Superior temporal gyrus (tissue), 1 donor: ENCODE measurements around the gene HPS3.

ENCODE experiments used
- DNase-seq: peaks from one replicate; pipeline ENCODE4 v3.0.0-alpha.2; 2016; ENCODE audit errors: extremely low spot score

Gene HPS3

DNA sequence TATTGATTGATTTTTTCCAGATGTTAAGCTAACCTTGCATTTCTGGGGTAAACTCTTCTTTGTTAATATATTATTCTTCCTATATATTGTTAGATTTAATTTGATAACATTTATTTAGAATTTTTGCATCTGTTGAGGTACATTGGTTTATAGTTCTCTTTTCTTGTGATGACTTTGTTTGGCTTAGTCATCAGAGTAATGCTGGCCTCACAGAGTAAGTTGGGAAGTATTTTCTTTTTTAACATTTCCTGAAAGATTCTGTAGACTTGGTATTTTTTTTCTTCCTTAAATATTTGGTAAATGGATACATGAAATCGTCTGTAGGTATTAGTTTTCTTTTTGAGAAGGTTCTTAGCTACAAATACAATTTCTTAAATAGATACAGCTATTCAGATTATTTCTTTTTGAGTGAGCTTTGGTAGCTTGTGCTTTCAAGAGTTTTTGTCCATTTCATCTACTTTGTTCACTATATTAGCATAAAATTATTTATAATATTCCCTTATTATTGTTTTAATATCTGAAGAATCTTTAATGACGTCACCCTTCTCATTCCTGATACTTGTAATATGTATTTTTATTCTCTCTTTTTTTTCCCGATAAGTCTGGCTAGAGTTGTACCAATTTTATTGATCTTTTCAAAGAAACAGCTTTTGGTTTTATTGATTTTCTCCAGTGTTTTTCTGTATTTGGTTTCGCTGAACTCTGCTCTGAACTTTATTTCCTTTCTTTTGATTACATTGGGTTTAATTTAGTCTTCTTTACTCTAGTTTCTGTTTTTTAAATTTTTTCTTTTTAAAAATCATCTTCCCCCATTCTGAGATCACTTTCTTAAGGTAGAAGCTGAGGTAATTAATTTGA lies 6.5 kb upstream of the HPS3 start:
- no peak for DNase-seq

DNA sequence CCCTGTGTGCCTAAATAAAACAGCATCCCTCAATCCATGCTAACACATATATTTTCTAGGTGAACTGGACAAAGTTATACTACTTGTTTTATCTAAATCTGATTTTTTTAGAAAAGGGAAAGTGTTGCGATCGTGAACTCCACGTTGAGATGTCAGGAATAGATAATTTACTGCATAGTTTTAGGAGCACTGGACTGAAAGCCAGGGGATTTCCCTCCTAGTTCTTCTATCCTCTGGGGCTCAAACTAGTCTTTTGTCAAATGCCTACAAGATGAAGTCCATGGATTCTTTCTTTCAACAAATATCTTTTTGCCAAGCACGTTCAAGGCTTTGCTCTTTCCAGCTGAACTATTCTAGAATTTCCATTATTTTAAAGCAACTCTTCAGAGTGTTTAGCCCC lies 617 bp upstream of the HPS3 start:
- DNase-seq, result no peak

DNA sequence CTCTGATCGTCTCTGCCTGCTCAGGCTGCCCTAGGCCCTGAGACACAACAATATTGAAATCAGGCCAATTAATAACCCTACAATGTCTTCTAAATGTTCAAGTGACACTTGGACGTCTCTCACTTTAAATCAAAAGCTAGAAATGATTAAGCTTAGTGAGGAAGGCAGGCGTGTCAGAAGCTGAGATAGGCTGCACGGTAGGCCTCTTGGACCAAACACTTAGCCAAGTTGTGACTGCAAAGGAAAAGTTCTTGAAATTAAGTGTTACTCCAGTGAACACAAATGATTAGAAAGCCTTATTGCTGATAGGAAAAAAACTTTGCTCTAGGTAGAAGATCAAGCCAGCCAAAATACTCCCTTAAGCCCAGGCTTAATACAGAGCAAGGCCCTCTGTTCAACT lies 2.2 kb downstream of the HPS3 start:
- DNase-seq, result no peak

DNA sequence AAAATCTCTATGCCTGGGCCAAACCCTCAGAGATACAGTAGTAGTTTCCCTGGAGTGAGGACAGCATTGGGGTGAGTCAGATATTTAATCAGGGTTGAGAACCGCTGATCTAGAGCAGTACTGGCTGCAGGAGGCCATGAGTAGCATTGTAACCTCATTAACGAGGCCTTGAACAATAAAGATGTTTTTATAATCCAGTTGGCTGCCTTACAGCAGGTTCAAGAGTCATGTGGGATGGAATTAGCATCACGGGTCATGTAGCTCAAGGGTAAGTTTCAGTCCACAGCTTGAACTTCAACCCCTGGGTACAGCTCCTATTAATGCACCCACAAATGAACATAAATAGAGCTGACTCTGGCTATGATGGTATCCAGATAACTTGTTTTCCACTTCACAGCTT lies 5.1 kb downstream of the HPS3 start:
- no peak for DNase-seq

DNA sequence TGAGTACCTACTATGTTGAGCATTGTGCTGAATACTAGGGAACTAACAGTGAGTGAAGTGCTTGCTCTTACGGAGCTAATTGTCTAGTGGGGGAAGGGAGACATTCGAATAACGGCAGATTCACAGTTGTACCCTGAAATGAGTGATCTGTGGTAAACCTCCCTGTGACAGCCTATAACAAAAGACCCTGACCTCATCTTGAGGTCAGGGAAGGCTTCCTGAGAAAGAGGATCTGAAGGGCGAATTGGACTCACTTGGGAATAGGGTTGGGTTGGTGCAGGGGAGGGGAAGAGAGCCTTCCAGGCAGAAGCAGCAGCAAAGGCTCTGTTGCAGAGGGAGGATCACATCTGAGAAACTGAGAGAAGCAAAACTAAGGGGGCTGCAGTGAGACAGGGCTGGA lies 13.2 kb downstream of the HPS3 start:
- no peak for DNase-seq

DNA sequence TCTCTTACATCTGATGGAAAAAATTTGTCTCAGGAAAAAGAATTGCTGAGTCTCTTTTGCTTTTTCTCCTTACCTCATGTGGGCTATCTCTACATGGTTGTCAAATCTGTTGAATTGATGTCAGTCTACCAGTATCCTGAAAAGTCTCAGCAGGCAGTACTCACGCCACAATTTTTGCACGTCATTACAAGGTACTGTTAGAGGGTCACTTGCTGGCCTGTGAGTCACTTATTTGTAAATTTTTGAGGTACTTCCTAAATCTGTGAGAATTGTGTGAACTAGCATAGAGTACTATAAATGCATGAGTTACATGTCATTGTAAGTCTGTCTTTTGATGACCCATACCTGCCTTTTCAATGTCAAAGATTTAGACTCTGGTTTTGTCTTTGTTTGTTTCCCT lies 15.9 kb downstream of the HPS3 start:
- no peak for DNase-seq

DNA sequence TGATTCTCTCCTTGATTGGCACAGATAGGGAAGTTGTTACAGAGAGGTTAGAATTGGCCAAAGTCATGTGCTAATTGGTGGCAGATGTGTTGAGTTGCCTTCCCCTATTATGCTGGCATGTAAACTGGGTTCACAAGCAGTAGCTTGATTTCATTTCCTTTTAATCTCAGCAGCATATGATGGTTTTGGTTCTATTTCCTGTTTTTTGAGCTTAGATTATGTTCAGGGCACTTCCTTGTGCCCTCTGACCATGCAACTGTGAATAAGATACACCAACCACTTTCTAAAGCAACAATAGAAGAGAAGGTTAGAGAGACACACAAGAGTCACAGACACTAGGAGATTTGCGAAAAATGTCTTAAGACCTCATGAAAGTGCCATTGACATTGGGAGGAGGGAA lies 16.5 kb downstream of the HPS3 start:
- DNase-seq, result peak; percentile 26

DNA sequence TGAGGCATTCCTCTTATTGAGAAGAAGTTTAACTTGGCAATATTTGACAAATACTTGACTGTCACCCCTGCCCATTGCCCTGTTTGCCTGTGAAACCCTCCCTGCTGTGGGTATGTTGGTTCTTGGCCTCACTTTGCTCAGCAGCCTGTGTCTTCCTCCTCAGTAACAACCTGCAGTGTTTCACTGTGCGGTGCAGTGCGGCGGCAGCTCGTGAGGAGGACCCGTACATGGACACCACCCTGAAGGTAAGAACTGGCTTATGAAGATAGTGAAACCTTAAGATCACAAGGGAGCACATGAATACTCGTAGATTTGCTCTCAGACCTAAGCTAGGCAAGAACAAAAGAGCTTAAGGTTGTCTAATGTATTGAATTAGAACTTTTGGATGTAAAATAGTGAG lies 21.0 kb downstream of the HPS3 start:
- no peak for DNase-seq

DNA sequence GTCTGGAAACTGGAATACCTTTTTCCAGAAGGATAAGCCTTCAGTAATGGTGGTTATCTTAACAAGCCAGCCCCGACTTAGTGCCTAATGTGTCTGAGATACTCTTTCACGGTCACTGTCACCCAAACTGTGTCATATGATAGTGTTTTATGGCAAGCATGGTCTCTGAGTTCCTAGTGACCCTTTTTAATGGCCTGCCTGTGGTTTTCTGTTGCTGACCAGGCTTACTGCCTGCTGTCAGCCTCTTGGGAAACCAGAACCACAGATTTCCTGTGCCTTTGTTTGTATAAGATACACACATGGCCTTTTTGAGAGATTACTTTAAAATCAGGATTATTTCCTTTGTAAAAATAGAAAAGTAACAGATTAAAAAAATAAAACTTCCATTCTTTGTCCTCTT lies 22.4 kb downstream of the HPS3 start:
- DNase-seq, result no peak

DNA sequence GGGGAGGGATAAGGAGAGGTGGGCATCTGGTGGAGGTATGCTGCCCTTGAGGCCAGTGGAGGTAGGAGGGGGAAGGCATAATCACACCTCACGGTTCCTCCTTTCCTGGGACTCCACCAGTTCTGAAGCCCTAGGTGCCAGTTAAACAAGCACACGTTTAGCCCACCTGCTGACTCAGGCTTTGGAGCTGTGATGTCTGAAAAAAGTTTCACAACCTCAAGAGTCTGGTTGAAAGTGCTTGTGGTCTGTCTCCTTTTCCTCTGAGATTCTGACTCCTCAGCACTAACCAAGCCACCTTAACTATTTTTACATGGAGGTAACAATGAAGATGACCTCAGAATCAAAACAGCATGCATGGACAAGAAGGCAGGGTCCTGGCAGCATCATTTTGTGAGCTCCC lies 23.0 kb downstream of the HPS3 start:
- DNase-seq, result no peak

DNA sequence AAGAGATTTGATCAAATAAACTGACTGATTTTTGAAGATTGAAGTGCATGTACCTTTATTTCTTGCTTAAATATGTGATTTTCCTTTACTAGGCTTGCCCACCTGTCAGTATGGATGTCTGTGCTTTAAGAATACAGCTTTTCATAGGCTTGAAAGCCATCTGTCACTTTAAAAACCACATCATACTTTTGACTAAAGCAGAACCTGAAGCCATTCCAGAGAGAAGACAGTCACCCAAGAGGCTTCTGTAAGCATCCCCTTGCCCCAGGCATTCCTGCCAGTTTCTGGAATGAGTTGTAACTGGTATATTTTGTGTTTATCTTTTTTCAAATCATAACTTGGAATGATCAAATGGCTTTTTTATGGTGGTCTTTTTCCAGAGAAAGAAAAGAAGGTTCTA lies 24.0 kb downstream of the HPS3 start:
- no peak for DNase-seq

DNA sequence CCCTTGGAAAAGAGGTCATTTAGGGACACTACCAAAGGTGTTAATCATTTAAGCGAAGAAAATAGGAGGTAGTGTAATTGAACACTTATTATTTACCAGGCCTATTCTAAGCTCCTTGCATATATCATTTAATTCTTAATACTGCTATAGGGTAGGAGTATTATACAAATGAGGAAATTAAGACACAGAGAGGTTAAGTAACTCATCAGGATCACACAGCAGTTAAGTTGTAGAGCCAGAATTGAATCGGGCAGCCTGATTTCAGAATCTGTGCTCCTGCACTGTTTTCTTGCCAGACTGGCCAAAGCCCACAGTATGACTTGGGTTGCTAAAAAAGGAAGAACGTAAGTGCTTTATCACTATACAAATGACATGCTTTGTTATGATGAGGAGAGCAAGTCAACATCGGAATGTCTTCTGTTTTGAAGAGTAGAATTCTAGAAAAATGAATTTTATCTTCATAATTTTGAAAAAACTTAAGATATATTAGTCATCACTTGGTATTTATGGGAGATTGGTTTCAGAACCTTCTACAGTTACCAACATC lies 31.4 kb downstream of the HPS3 start:
- no peak for DNase-seq

DNA sequence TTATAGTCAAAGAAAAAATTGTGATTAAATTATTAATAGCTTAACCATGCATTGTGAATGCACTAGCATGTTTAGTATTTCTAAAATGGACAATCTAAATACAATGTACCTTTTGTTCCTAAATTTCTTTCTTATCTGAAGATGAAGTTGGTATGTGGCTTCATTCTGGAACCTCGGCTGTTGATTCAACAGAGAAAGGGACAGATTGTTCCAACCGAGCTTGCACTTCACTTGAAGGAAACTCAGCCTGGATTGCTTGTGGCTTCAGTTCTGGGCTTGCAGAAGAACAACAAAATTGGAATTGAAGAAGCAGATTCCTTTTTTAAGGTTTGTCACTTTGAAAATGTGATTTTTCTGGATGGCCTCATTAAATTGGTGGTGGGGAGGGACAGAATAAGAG lies 32.6 kb downstream of the HPS3 start:
- no peak for DNase-seq

DNA sequence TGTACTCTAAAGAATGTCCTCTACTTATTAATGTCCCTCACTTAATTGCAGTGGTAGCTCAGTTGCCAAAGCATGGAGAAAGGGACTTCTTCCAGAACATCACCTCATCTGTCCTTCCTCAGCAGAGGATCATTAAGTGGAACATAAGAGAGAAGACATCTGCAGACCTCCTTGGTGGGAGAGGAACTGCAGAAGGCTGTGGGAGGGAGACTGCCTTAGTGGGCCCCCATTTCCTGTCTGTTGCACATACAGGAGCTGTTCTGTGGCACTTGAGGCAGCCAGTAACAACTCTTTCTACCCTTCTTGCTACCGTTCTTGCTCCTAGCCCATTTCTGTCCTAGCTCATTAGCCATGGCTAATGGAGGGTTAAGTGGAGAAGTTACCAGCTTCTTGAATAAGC lies 33.6 kb downstream of the HPS3 start:
- DNase-seq, result no peak

DNA sequence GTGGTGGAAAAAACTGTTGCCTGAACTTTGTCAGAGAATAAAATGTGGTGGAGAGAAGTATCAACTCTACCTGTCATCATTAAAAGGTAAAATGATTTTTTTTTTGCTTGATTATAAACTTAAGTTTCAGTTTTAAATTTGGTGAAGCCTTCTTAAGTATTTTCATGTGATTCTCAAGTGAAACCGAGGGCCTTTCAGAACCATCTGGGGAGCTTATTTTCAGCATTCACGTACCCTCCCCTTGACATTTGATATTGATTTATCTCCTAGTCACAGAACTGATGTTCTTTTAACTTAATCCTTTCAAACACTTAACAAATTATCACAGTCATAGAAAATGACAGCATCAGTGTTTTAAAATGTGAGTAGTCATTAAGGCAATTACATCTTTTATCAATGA lies 38.5 kb downstream of the HPS3 start:
- no peak for DNase-seq

DNA sequence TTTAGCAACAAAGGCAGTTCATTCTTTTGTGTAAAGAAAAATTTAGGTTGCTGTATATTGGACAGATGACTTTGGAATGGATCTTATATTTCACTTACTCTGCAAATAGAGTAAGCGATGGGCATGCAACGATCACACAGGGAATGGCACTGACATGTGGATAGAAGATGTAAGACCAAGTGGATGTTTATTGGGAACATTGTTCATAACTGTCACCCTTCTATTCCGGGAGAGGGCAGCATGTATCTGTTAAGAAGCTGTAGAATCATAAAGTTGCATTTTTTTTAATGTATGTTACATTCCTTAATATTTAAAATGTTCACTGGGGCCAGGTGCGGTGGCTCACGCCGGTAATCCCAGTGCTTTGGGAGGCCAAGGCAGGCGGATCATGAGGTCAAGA lies 41.2 kb downstream of the HPS3 start:
- no peak for DNase-seq

DNA sequence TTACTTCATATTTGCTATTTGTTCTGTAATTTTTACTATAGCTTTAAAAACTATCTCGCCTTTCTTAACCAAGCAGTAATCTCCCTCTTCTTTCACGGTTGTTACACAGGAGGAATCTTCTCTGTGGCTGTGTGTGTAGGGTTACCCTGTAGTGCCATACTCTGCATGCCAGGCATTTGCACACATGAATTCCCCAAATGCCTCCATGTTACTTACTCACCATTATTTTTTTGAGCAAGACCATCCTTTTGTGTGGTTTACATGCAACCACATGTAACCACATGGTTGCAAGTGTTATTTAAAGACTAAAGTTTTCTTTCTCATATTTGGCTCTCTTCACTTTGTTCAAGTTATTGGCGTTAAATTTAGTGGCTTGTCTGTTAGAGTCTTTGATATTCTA lies 45.5 kb downstream of the HPS3 start:
- no peak for DNase-seq

DNA sequence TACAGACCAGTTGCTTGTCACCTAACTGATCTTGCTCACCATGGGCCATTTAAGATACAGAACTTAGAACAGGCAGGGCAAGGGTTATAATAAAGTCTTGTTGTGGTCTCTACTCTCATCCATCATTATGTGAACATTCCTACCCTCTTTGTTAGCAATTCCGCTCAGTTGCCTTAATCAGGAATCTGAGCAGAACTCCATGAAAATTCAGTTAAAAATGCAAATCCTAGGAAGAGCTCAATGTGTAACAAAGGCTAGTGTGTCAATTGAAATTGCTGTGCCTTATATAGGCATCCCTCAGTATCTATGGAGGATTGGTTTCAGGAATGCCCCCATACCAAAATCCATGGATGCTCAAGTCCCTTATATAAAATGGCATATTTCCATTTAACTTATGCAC lies 47.7 kb downstream of the HPS3 start:
- DNase-seq, result no peak

DNA sequence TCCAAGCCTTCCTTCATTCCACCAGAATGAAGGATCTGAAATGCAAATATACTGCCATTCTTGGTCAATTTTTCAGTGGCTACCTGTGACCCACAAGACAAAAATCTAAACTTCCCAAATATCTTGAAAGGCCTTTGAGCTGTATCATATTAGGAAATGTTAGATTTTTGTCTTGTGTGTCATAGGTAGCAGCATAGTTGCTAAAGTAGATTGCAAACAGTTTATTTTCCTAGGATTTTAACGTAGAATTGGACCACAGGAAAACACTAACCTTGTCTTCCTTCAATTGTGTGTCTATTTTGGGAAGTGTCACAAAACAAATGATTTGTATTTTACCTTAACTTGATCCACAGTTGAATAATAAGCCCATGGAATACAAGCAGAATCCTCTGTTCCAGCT lies 49.8 kb downstream of the HPS3 start:
- DNase-seq, result no peak

DNA sequence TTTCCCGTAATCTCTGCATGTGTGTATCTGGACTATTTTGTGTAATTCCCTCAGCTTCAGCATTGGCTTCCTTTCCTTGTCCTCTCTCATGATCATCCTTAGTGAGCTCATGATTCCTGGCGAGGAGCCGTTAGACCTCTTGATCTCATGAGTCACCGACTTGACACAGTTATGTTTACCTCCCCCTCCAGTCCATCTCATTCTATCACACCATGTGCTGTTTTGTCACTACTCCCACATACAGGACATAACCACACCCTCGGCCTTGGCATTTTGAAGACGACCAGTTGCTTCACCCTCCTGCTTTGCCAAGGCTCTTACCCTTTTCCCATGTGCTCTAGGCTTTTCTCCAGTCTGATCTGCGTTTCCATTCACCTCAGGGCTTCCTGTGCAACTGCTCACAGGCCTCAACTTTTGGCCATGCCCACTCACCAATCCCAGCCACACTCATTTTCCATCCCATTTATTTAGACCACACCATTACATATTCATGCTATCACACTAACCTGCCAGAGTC lies 50.7 kb downstream of the HPS3 start:
- DNase-seq, result no peak

DNA sequence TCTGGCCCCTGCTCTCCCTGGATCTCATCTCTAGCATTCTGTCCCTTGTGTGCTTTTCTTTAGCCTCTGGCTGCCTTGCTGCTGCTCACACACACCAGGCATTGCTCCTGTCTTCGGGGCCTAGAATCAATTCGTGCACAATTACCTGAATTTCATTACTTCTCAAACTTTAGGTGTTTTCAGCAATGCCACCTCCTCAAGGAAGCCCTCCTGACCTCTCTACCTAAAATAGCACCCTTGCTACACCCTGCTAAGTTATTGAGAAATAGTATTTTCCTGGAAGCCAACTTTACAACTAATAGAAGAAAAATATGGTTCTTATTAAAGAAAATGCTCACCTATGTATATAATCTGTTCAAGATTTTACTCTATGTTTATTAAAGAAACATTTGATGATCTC lies 51.7 kb downstream of the HPS3 start:
- DNase-seq, result no peak

DNA sequence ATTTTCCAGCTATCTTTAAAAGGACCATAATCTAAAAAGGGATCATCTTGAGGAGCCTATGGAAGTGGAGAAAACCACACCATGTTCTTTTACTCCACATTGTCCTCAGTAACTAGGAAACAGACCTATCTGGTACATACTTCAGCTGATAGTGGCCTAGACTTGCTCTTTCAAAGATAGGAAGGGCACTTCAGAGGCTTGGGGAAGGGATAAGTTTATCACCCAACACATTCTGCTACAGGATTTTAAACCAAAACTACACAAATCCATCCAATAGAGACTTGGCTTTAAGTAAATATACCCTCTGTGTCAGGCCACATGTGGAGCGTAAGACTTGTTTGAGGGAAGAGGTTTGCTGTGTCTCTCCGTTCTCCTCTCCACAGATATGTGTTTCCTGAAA lies 56.8 kb downstream of the HPS3 start:
- no peak for DNase-seq

DNA sequence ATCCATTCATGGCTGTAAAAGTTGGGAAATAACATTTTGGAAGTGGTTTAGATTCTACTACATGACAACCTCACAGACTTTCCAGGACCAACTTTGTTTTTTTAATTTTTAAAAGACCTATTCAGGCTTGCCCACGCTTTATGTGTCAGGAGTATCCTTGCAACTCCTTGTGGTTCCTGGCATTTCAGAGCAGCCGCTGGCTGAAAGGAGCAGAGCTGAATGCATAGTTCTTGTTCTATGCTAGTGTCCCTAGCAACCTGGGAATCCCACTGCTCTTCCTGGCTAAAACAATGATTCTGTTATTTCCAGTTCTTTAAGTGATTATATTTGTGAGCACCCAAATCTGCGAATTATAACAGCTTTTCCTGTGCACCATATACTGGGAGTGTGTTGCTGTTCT lies 57.3 kb downstream of the HPS3 start:
- DNase-seq, result no peak

DNA sequence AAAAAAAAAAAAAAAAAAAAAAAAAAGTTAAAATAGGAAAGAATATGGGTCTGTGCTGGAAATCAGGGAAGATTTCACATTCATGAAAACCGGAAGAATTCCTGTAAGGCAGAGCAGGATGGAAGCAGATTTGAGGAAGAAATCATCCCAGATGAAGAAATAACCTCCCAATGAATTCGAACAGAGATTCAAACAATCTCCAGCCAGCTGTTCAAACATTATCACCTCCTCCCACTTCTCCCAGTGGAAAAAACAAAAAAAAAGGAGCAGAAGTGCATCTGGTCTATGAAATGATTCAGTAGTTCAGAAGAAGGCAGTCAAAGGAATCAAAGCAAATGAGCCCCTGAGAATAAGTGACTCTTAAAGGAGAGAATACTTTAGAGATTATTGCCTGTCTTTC lies 59.1 kb downstream of the HPS3 start:
- no peak for DNase-seq
